OCI-LY7 (cell line): ENCODE measurements around the gene THEMIS. TPM values are rescaled to one million over a fixed set of nuclear protein-coding genes. Genes with fewer than 3 reads are reported as not detected.

ENCODE experiments used
- BruUV-seq: library from RNA; stranded (reverse); fragments of 400-500 nt; replicated peaks from 2 replicates; lab custom pipeline; 2021; lab: Mats Ljungman, UMichigan
- CTCF ChIA-PET: fragments of 300-600 bp; sonication (Branson Sonifier 250); formaldehyde crosslinking; loops from one replicate; lab custom pipeline; 2022; ENCODE audit warnings: antibody characterized with exemption; ENCODE audit not compliant: unreplicated experiment; lab: Charles Lee
- POLR2A ChIA-PET: fragments of 300-600 bp; sonication (Branson Sonifier 250); formaldehyde crosslinking; loops from one replicate; lab custom pipeline; 2022; ENCODE audit warnings: antibody characterized with exemption; lab: Charles Lee
- DNase-seq: peaks from one replicate; pipeline ENCODE4 v3.0.0-alpha.2; 2015; ENCODE audit warnings: low spot score
- H2AFZ ChIP-seq: fragments of 200-600 bp; sonication (generic), shearing (Covaris generic); 2 replicates; pipeline ENCODE4 v1.6.1; 2014; ENCODE audit warnings: mild to moderate bottlenecking, antibody characterized with exemption, low read length, moderate library complexity
- H3K27ac ChIP-seq: fragments of 200-600 bp; sonication (generic); 2 replicates; pipeline ENCODE4 v1.5.1; 2014; ENCODE audit warnings: mixed run types, low read depth, mild to moderate bottlenecking, moderate library complexity, low read length, inconsistent platforms; ENCODE audit not compliant: poor library complexity, severe bottlenecking
- H3K36me3 ChIP-seq: fragments of 200-600 bp; sonication (generic); 2 replicates; pipeline ENCODE4 v1.6.1; 2014; ENCODE audit warnings: mild to moderate bottlenecking, antibody characterized with exemption, low read length, moderate library complexity, mixed read lengths; ENCODE audit not compliant: insufficient read depth
- H3K4me1 ChIP-seq: fragments of 200-600 bp; sonication (generic); 2 replicates; pipeline ENCODE4 v1.5.1; 2014; ENCODE audit warnings: mild to moderate bottlenecking, low read length; ENCODE audit not compliant: insufficient read depth, poor library complexity, severe bottlenecking
- H3K4me2 ChIP-seq: fragments of 200-600 bp; sonication (generic); 2 replicates; pipeline ENCODE4 v1.6.1; 2014; ENCODE audit warnings: mild to moderate bottlenecking, low read length
- H3K4me3 ChIP-seq: fragments of 200-600 bp; sonication (generic); 2 replicates; pipeline ENCODE4 v1.5.1; 2014; ENCODE audit warnings: mild to moderate bottlenecking, low read depth, low read length; ENCODE audit not compliant: poor library complexity, severe bottlenecking
- H3K79me2 ChIP-seq: fragments of 200-600 bp; sonication (generic); 2 replicates; pipeline ENCODE4 v1.6.1; 2016; ENCODE audit warnings: low read depth, mild to moderate bottlenecking, low read length, moderate library complexity, mixed read lengths; ENCODE audit not compliant: insufficient read depth
- H3K9me2 ChIP-seq: fragments of 200-600 bp; sonication (generic); 2 replicates; pipeline ENCODE4 v1.6.1; 2016; ENCODE audit warnings: mild to moderate bottlenecking, low read length, mixed read lengths; ENCODE audit not compliant: insufficient read depth
- H3K9me3 ChIP-seq: fragments of 200-600 bp; sonication (generic); 2 replicates; pipeline ENCODE4 v1.6.1; 2014; ENCODE audit warnings: mild to moderate bottlenecking, mixed run types, low read length, mixed read lengths
- H4K20me1 ChIP-seq: fragments of 200-600 bp; sonication (generic); 2 replicates; pipeline ENCODE4 v1.6.1; 2014; ENCODE audit warnings: mild to moderate bottlenecking, antibody characterized with exemption, low read length, moderate library complexity, mixed read lengths; ENCODE audit not compliant: insufficient read depth
- EZH2phosphoT487 ChIP-seq: fragments of 200-600 bp; sonication (generic); IDR thresholded peaks from 2 replicates; pipeline ENCODE4 v1.6.1; 2018; ENCODE audit warnings: low read depth, borderline replicate concordance, mild to moderate bottlenecking, mixed run types, antibody characterized with exemption, low read length, moderate library complexity, mixed read lengths
- intact Hi-C: fragments of 100-400 bp; cut with micrococcal nuclease; formaldehyde crosslinking; loops from one replicate; pipeline ENCODE4 v1.10.0; 2022; ENCODE audit not compliant: unreplicated experiment
- total RNA-seq, 2 experiments: library from RNA; depleted of rRNA in 1 of 2; stranded (reverse); fragments of >200 nt in 1 of 2; shearing (Covaris generic) in 1 of 2; gene quantifications; 2 replicates each; pipeline ENCODE4 v1.2.3, GENCODE V29; 2014 to 2022
- TF ChIP-seq, protein P1 (sequence below): fragments of 200-600 bp; sonication (generic); conservative IDR thresholded peaks from 2 replicates; pipeline ENCODE4 v1.5.1; 2014; ENCODE audit warnings: mild to moderate bottlenecking, antibody characterized with exemption, low read length, moderate library complexity, mixed read lengths

The THEMIS gene
- total RNA-seq, 2 experiments from 2014 or later: not detected

GRCh38 chr6:127938701-127939100, 37.8 kb upstream of the THEMIS start:
- Histone ChIP-seq H3K79me2 (no peaks in the 10 kb centered on the region), H3K9me3 (no peaks in the 10 kb centered on the region), H2AFZ (no peak overlapping the region), H3K4me1 (no peaks in the 10 kb centered on the region), H4K20me1 (no peaks in the 10 kb centered on the region), H3K27ac (no peak overlapping the region), H3K4me2 (no peak overlapping the region), H3K4me3 (no peak overlapping the region), H3K36me3 (no peaks in the 10 kb centered on the region), H3K9me2 (no peaks in the 10 kb centered on the region)
- ChIA-PET CTCF (no interaction called here), POLR2A (interaction anchor here (0.7 kb wide), 1 partner anchor 485 kb away, joined by 3 read pairs; no protein-coding TSS in a partner anchor)
- BruUV-seq: no TSS peak
- TF ChIP-seq, protein P1, sequence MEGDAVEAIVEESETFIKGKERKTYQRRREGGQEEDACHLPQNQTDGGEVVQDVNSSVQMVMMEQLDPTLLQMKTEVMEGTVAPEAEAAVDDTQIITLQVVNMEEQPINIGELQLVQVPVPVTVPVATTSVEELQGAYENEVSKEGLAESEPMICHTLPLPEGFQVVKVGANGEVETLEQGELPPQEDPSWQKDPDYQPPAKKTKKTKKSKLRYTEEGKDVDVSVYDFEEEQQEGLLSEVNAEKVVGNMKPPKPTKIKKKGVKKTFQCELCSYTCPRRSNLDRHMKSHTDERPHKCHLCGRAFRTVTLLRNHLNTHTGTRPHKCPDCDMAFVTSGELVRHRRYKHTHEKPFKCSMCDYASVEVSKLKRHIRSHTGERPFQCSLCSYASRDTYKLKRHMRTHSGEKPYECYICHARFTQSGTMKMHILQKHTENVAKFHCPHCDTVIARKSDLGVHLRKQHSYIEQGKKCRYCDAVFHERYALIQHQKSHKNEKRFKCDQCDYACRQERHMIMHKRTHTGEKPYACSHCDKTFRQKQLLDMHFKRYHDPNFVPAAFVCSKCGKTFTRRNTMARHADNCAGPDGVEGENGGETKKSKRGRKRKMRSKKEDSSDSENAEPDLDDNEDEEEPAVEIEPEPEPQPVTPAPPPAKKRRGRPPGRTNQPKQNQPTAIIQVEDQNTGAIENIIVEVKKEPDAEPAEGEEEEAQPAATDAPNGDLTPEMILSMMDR: no peak
- TF ChIP-seq EZH2phosphoT487: no peak
- no peak for DNase-seq
- intact Hi-C loops: no loop called here

- Histone ChIP-seq H3K4me1 (no peaks in the 10 kb centered on the region), H3K27ac (no peak overlapping the region), H3K4me2 (no peak overlapping the region), H3K4me3 (no peak overlapping the region), H3K79me2 (no peaks in the 10 kb centered on the region), H3K9me2 (no peaks in the 10 kb centered on the region), H2AFZ (no peak overlapping the region), H4K20me1 (no peaks in the 10 kb centered on the region), H3K9me3 (no peaks in the 10 kb centered on the region; the same call in 1 of the 2 replicates), H3K36me3 (no peaks in the 10 kb centered on the region)
- no peak for DNase-seq
- ChIA-PET POLR2A (no interaction called here), CTCF (no interaction called here)
- BruUV-seq: no TSS peak
- intact Hi-C loops: no loop called here
- TF ChIP-seq, protein P1: no peak
- no peak for TF ChIP-seq EZH2phosphoT487
These were observed 36.9 kb upstream of the THEMIS start for GRCh38 chr6:127937747-127938146.

GRCh38 chr6:127937102-127937501, 36.2 kb upstream of the THEMIS start:
- Histone ChIP-seq H3K36me3 (no peaks in the 10 kb centered on the region), H4K20me1 (no peaks in the 10 kb centered on the region), H3K4me2 (no peak overlapping the region), H3K4me1 (no peaks in the 10 kb centered on the region), H3K27ac (no peak overlapping the region), H3K9me3 (no peaks in the 10 kb centered on the region; the same call in 1 of the 2 replicates), H3K4me3 (no peak overlapping the region), H3K9me2 (no peaks in the 10 kb centered on the region), H2AFZ (no peak overlapping the region), H3K79me2 (no peaks in the 10 kb centered on the region)
- BruUV-seq: no TSS peak
- ChIA-PET CTCF (no interaction called here), POLR2A (no interaction called here)
- DNase-seq: no peak
- intact Hi-C loops: no loop called here
- TF ChIP-seq, protein P1: no peak
- TF ChIP-seq EZH2phosphoT487: no peak
